GM19023 (cell line): ENCODE data around the gene PALMD.
A peak's percentile ranks its signal among the peaks of the same experiment; 100 is the strongest.

Source experiments
- ATAC-seq: cut with Tn5 transposase; IDR thresholded peaks from one replicate; pipeline ENCODE4 v1.9.1; 2021; ENCODE audit warnings: mild to moderate bottlenecking, moderate library complexity; ENCODE audit not compliant: unreplicated experiment

Gene PALMD

GRCh38 chr1:99685516-99686180, 39.7 kb downstream of the PALMD start:
- ATAC-seq: peak; percentile 94

- ATAC-seq: no peak
Measured at GRCh38 chr1:99691175-99691574, 45.3 kb downstream of the PALMD start.

- no peak for ATAC-seq
Measured at GRCh38 chr1:99696616-99697015, 50.7 kb downstream of the PALMD start.

- ATAC-seq: no peak
Measured at GRCh38 chr1:99697580-99697979, 51.7 kb downstream of the PALMD start.

GRCh38 chr1:99700020-99700419, 54.1 kb downstream of the PALMD start:
- no peak for ATAC-seq

GRCh38 chr1:99702221-99702620, 56.3 kb downstream of the PALMD start:
- ATAC-seq: no peak

GRCh38 chr1:99704356-99704816, 58.5 kb downstream of the PALMD start:
- no peak for ATAC-seq

GRCh38 chr1:99705385-99705784, 59.5 kb downstream of the PALMD start:
- ATAC-seq: no peak

GRCh38 chr1:99707535-99708142, 61.7 kb downstream of the PALMD start:
- ATAC-seq: peak; percentile 70

GRCh38 chr1:99710994-99711393, 65.1 kb downstream of the PALMD start:
- no peak for ATAC-seq

GRCh38 chr1:99713006-99713405, 67.1 kb downstream of the PALMD start:
- no peak for ATAC-seq

GRCh38 chr1:99717005-99717404, 71.1 kb downstream of the PALMD start:
- ATAC-seq: no peak

- no peak for ATAC-seq
Measured at GRCh38 chr1:99723251-99723650, 77.3 kb downstream of the PALMD start.

- no peak for ATAC-seq
Measured at GRCh38 chr1:99725996-99726395, 80.1 kb downstream of the PALMD start.

- no peak for ATAC-seq
Measured at GRCh38 chr1:99726407-99726806, 80.5 kb downstream of the PALMD start.

- ATAC-seq: no peak
Measured at GRCh38 chr1:99726818-99727217, 80.9 kb downstream of the PALMD start.

GRCh38 chr1:99727575-99728185, 81.8 kb downstream of the PALMD start:
- ATAC-seq: no peak

- no peak for ATAC-seq
Measured at GRCh38 chr1:99728494-99729235, 82.8 kb downstream of the PALMD start.

- no peak for ATAC-seq
Measured at GRCh38 chr1:99731384-99731783, 85.5 kb downstream of the PALMD start.

GRCh38 chr1:99735852-99736251, 89.9 kb downstream of the PALMD start:
- ATAC-seq: no peak

- ATAC-seq: no peak
Measured at GRCh38 chr1:99737016-99737415, 91.1 kb downstream of the PALMD start.
